Hematopoietic multipotent progenitor cell treated with erythropoietin and hydrocortisone succinate and interleukin-3 and kit ligand, for 8 days (in vitro differentiated cells): ENCODE measurements around the gene KAT7.

Source experiments
- DNase-seq: peaks from one replicate; pipeline ENCODE4 v3.0.0-alpha.2; 2015

KAT7 gene

GRCh38 chr17:49843774-49844350 lies 55.4 kb downstream of the KAT7 start:
- peak; percentile 50 for DNase-seq

DNA sequence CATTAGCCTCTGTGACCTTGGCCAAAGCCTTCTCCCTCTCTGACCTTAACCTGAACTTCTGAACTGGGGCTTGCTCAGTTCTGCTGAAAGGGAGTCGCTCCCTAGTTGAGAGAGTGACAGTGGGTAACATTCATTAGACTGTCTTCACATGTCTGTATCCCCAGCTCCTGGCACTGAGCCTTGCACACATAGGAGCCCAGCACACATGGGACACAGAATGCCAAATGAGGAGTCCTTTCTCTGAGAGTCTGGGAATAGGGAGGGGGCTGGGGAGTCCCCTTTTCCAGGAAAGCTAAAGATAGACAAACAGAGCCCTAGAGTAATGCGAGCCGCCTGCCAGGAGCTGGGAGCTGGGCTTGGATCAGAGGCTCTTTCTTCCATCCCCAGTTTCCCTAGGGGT lies 56.8 kb downstream of the KAT7 start:
- no peak for DNase-seq

DNA sequence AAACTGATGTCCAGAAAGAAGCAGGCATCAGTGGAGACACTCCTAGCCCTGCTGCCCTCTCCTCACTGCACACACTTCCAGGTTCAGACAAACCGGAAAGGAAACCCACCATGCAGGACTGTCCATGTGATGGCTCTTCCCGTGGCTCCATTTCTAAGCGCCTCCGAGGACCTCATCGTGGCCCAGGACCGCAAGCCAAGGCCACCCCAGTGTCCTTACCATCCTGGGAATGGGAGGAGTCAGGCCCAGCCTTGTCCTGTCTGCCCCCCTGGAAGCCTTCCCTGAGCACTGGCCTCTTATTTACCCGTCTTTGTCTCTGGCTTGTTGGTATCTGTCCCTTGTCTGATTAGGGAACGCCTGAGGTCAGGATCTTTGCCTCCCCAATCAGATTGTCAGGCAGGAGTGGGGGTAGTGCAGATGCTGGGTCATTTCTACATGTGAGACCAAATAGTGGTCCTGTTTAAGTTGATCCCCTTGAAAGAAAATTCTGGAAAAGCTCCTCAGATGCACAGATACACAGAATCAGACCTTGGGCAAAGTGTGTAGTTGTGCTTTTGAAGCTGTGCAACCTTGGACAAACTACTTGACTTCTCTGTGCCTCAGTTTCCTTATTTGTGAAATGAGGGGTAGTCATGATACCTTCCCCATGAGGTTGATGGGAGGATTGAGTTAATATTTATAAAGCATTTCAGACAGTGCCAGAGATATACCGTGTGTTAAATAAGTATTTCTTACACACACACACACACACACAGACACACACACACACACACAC lies 58.6 kb downstream of the KAT7 start:
- no peak for DNase-seq

DNA sequence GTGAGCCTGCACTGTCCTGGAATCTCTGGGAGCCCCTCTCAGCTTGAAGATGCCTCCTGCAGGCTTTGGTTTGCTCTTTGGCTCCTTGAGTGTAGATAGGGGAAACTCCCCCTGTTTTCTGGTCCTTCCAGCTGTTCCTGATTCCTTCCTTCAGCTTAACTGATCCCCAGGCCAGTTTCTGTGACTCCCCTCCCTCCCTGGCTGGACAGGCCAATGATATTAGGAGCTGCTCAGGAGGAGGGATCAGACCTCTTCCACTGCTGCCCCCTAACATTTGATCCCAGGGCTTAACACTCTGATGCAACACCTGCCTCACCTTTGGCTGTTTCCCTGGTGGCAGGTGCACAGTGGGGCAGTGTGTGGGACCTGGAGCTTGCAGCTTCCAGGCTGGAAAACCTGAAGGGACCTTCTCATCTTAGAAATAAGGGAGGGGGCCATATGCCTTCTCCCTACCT lies 59.6 kb downstream of the KAT7 start, which contains the start of gene TAC4:
TAC4 (minus strand) TSS at position 51 of the 455 bp plus-strand sequence. CDS start 52 bp downstream, outside the sequence.
- DNase-seq, result no peak

DNA sequence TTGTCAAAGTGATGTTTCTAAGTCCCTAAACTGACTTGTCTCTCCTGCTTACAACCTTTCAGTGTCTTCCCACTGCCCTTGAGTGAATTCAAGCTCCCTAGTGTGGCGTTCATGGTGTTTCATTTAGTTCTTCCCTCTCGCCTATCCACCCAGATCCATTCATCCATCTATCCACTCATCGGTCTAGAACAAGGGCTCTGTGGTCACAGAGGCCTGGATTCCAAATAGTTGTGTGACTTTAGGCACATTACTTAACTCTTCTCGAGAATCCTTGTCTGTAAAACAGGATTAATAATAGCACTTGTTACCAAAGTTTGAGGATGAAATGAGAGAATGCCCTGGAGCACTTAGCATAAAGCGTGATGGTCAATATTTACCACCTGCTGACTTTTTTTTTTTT lies 60.3 kb downstream of the KAT7 start:
- no peak for DNase-seq

GRCh38 chr17:49850218-49850610 lies 61.7 kb downstream of the KAT7 start:
- DNase-seq, result no peak

- DNase-seq, result no peak
Measured at GRCh38 chr17:49850772-49851386, 62.4 kb downstream of the KAT7 start.

GRCh38 chr17:49851387-49852291 lies 63.2 kb downstream of the KAT7 start:
- DNase-seq, result peak; percentile 47

- no peak for DNase-seq
Measured at GRCh38 chr17:49853470-49854015, 65.1 kb downstream of the KAT7 start.

DNA sequence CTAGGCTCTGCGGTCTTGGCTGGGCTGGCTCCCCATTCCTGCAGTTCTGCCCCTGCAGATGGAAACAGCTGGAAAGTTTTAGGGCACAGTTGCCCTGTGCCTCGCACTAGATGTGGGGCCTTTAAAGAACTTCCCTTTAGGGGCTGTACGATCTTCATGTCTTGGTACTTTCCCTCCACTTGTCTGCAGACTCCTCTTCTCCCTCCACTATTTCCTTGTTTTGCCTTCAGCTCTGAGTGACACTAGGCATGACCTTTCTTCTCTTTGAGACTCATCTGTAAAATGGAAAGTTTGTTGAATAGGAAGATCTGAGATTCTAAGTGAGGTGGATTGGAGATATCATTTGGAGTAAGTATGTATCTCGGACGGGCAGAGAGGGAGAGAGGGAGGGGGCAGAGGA lies 65.6 kb downstream of the KAT7 start:
- DNase-seq, result no peak

GRCh38 chr17:49858796-49859195 lies 70.3 kb downstream of the KAT7 start:
- no peak for DNase-seq

- no peak for DNase-seq
Measured at GRCh38 chr17:49859991-49860953, 71.8 kb downstream of the KAT7 start.

DNA sequence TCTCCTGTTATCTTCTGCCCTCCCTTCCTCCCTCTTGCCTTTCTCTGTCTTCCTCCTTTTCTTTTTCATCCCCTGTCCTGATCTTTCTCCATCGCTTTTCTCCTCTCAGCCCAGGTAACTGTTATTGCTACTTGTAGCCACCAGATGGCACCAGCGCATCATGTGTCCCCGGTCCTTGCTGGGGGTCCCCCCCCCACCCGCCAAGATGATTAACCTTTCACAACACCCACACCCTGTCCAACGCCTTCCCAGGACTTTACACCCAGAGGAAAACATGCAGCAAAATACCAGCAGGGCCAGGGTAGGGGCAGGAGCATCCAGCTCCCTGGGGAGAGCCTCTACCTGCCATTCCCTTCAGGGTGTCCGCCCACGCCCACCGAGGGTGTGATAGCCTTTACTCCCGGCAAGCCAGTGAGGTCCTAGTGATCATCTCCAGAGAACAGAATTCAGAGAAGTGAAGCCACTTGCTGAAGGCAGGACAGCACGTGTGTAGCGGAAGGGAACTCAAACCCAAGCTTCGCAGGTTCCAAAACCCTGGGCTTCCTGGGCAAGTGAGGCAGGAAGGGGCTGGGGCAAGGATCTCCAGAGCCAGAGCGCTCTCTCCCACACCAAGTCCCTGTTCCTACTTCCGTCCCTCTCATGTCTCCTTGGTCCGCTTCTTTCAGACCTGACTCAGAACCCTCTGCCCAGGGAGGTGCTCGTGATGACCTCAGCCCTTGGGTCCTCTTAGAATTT lies 72.8 kb downstream of the KAT7 start:
- DNase-seq, result peak; percentile 61

DNA sequence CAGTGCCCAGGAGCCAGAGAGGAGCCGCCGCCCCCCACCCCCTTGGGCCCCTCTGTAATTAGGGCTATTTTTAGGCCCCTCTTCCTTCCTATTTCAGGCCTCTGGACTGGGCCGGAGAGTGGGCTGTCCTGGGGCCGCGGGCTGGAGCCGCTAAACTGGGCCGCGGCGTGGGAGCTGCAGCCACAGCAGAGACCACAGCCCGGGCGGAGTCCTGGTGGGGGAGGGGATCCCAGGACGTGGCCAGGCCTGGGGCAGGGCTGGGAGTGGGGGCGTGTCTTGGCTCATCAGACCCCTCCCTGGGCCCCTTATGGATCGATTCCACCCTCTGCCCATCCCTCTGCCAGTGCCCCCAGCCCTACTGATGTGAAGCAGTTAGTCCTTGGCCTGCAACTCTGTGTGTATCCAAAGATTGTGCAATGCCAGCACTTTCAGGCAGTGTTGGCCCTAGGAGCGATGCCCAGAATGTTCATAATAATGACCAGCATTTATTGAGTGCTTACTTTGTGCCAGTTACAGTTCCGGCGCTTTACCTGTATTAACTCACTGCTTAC lies 74.4 kb downstream of the KAT7 start:
- DNase-seq, result no peak

DNA sequence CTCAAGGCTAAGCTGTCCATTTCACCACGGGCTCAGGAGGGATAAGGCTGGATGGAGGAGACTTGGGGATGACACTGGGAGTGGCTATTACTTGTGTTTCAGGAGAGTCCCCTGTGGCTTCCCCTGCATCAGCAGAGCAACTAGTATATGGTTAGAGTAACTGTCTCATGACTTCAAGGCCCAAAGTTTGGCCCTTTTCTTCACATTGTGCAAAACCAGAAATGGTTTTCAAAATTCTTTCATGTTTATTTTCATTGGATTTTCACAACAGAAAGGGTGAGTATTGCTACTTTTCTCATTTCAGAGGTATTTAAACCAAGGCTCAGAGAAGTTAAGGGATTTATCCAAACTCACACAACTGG lies 77.5 kb downstream of the KAT7 start:
- no peak for DNase-seq

- no peak for DNase-seq
Measured at GRCh38 chr17:49866882-49867413, 78.5 kb downstream of the KAT7 start.

DNA sequence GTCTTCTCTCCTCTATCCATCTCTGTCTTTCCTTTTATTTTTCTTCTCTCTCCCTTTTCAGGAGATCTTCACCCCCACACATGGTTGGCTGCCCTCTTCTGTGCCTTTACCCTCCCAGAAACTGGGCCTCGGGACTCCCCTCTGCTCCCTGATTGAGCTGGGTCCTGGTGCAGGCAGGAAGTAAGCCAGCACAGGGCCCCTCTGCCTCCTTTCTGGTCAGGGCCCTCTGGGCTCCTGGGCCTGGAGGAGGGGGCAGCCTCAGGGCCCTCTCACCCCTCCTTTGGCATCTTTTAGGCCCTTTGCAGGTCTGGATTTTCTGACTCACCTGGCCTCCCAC lies 80.5 kb downstream of the KAT7 start:
- no peak for DNase-seq

DNA sequence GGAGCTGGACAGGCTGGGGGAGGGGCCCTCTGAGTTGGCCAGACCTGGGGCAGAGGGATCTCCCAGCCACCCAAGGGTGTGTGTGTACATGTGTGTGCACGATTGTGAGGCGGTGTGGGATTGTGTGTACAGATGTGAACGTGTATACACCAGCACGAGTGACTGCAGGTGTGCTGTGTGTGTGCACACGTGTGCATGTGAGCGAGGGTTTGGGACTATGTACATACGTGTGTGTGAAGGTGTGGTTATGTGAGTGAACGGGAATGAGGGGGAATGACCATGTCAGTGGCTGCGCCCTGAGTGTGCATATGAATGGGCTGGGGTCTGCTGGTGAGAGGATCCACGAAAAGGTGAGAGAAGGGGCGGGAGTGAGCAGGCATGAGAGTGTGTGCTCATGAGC lies 81.8 kb downstream of the KAT7 start:
- no peak for DNase-seq

- no peak for DNase-seq
Measured at GRCh38 chr17:49871211-49871610, 82.7 kb downstream of the KAT7 start.

DNA sequence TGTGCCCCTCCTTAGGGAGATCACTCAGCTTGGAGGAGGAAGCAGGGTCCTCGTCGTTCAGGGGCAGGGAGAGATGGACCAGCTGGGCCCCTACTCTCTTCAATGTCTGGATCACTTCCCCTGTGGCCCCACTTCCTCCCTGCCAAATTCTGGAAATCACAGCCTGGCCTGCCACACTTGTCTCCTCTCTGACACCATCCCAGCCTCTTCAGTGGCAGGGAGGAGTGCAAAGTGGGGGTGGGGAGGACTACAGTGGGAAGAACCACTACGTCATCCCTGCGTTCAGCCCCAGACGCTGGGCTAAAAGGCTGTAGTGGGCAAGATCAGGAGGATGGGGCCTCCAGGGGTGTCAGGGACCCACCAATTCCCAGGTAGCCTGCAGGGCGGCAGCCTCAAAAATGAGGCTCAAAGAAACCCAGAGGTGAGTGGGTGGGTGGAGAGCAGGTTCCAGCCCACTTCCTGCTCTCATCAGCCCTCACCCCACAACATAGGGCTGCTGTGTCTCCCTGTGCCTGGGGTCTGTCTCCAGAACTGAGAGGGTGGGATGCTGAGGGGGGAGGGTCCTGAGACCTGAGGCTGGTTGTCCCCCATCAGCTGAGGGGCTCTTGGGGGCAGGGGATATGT lies 84.4 kb downstream of the KAT7 start:
- no peak for DNase-seq
